GM12864 (cell line): ENCODE results near the gene SATB1.
"Not testable (repeated sequence)": the region's sequence is repeated elsewhere in the genome, so short reads cannot be mapped to it uniquely, and the experiment has no call there.

Source experiments
- DNase-seq: peaks from one replicate; pipeline ENCODE4 v3.0.0-alpha.2; 2011; ENCODE audit warnings: low read depth
- H3K4me3 ChIP-seq: 2 replicates; pipeline ENCODE4 v1.5.1; 2011; ENCODE audit warnings: mild to moderate bottlenecking, low read depth, low read length, control low read depth
- TF ChIP-seq, protein P1 (sequence below): IDR thresholded peaks from 2 replicates; pipeline ENCODE4 v1.5.1; 2011; ENCODE audit warnings: low read depth, mild to moderate bottlenecking, moderate library complexity, low read length, control low read depth, inconsistent platforms; ENCODE audit errors: missing control alignments

SATB1 gene

DNA sequence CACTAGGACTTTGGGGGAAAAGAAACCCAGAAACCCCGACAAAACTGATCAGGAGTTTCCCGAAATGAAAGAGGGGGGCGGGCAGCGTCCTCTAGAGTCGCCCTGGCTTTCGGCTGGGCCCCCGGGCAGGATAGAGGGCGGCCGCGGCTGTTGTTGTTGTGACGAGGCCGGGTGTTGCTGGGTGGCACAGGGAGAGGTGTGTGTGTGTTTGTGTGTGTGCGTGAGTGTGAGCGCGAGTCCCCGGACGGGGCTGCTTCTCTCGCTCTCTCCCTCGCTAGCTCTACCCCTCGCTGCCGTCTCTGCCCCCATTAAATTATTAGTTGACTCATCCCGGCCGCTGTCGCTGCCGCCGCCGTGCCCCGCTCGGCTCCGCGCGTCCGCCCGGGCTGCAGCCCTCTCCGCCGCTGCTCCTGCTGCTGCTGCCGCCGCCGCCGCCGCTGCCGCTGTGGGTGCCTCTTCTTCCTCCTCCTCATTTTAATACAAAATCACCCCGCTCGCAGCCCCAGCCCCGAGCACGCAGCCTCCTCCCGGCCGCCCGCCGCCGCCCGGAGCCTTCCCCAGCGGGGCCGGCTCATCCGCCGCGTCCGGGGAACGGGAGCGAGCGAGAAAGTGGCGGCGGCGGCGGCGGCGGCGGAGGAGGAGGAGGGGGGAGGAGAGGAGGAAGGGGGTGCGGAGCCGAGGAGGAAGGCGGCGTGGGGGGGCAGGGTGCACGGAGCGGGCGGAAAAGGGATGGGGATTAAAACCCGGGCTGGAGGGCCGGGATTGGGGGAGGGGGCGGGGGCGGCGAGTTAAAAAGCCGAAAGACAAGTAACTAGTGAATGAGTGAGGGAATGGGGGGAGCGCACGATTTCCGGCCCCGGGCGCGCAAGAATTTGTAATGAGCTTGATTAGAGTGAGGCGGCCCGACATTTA lies at the start of gene SATB1:
Gene SATB1, minus strand, starts transcription at position 611 of the 912 bp plus-strand sequence. CDS start 4,372 bp downstream, outside the sequence.
- peak within 1 kb of the TSS; percentile 54 for H3K4me3 ChIP-seq
- DNase-seq, result no peak
- TF ChIP-seq, protein P1, sequence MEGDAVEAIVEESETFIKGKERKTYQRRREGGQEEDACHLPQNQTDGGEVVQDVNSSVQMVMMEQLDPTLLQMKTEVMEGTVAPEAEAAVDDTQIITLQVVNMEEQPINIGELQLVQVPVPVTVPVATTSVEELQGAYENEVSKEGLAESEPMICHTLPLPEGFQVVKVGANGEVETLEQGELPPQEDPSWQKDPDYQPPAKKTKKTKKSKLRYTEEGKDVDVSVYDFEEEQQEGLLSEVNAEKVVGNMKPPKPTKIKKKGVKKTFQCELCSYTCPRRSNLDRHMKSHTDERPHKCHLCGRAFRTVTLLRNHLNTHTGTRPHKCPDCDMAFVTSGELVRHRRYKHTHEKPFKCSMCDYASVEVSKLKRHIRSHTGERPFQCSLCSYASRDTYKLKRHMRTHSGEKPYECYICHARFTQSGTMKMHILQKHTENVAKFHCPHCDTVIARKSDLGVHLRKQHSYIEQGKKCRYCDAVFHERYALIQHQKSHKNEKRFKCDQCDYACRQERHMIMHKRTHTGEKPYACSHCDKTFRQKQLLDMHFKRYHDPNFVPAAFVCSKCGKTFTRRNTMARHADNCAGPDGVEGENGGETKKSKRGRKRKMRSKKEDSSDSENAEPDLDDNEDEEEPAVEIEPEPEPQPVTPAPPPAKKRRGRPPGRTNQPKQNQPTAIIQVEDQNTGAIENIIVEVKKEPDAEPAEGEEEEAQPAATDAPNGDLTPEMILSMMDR, result no peak

DNA sequence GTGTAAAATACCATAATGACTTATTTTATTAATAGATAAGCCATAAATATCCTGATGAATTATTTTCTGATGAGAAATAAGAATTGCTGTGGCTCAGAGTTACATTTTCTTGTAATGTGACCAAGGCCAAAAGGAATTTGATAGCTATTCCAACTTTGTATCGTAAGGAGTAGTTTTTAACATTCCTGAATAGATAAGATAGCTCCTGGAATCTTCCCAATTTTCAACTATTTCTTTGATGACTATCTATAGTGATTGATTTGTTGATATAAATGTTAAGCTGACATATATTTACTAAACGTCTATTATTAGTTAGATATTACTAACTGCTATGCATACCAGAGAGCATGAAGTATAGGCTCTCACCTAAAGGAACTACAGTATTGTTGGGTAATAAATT lies 49.1 kb upstream of the SATB1 start:
- DNase-seq, result no peak
- H3K4me3 ChIP-seq, result no peak overlapping the region
- TF ChIP-seq, protein P1, result no peak

DNA sequence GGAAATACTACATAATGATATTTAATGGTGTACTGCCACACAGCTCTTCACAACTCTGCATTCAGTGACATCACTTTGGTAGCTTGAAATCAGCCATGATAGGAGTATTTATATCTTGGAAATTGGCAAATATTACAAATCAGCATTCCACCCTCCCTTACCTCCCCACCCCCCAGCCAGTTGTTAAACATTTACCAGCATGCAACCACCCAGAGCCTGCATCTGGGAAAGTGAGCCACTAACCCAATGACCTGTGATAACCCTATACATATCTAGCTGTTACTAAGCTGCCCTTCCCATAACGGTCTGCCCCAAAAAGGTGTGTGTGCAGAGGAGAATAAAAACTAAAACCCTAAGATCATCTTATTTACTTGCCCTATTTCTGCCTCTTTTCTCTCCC lies 44.6 kb upstream of the SATB1 start:
- H3K4me3 ChIP-seq, result no peak overlapping the region
- DNase-seq, result no peak
- TF ChIP-seq, protein P1, result no peak

DNA sequence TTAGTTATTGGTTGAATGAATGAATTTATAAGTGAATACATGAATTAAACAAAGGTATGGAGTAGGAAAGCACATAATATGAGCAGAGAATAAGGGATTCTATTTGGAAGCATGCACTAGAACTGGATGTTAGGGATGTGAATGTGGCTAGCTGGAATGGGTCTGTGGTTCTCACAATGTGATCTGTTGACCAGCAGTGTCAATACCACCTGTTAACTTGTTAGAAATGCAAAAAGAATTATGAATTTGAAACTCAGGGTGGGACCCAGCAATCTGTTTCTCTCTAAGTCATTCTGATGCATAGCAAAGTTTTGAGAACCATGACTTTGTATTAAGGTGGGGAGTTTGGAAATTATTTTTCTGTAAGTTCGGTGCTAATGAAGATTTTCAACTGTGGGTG lies 41.0 kb upstream of the SATB1 start:
- TF ChIP-seq, protein P1, result no peak
- H3K4me3 ChIP-seq, result no peak overlapping the region
- DNase-seq, result no peak

DNA sequence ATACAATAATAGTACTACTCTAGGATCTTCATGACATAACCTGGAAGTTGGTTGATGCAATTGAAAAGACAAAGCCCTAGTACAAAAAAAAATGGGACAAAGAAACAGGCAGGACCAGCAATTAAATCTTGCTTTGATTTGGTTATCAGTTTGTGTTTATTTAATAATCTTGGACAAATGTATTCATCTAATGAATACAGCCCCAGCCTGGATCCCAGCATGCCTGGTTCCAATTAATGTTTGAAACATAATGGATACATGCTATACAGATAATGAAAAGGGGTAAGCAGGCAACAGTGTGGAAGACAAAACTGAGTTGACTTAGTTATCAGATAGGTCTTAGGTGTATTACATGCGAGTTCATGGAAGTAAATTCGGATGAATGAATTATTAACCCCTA lies 29.6 kb upstream of the SATB1 start:
- TF ChIP-seq, protein P1, result no peak
- DNase-seq, result no peak
- H3K4me3 ChIP-seq, result no peak overlapping the region

DNA sequence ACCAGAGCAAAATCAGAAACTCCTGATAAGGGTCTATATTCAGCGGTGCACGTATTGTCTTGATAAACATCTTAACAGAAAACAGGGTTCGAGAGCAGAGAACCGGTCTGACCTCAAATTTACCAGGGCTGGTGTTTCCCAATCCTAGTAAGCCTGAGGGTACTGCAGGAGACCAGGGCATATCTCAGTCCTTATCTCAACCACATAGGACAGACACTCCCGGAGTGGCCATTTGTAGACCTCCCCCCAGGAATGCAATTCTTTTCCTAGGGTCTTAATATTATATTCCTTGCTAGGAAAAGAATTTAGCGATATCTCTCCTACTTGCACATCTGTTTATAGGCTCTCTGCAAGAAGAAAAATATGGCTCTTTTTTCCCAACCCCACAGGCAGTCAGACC lies 24.5 kb upstream of the SATB1 start:
- not testable (repeated sequence) for H3K4me3 ChIP-seq, DNase-seq

DNA sequence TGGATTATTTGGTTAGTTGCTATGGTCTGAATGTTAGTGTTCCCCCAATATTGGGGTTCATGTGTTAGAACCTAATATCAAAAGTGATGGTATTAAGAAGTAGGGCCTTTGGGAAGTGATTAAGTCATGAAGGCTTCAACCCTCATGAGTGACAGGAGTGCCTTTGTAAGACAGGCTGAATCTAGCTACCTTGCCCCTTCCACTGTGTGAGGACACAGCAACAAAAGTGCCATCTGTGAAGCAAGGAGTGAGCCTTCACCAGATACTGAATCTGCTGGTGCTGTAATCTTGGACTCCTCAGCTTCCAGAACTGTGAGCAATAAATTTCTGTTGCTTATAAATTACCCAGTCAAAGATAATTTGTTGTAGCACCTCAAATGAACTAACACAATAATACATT lies 22.6 kb upstream of the SATB1 start:
- H3K4me3 ChIP-seq, result no peak overlapping the region
- TF ChIP-seq, protein P1, result no peak
- no peak for DNase-seq
